Trophoblast cell (in vitro differentiated cells and primary cell): ENCODE data around the gene CACNA1D.

Experiments
- DNase-seq, 2 donors: peaks; one replicate each; pipeline ENCODE4 v3.0.0-alpha.2; 2016
- H2AFZ ChIP-seq: 2 replicates; pipeline ENCODE4 v1.6.1; 2013; ENCODE audit warnings: low read length, moderate library complexity, mild to moderate bottlenecking; ENCODE audit not compliant: insufficient read depth, poor library complexity
- H2AK5ac ChIP-seq: 2 replicates; pipeline ENCODE4 v1.6.1; 2013; ENCODE audit warnings: mild to moderate bottlenecking, low read length
- H2BK120ac ChIP-seq: 2 replicates; pipeline ENCODE4 v1.6.1; 2013; ENCODE audit warnings: low read length, mild to moderate bottlenecking, moderate library complexity; ENCODE audit not compliant: insufficient read depth, poor library complexity
- H2BK12ac ChIP-seq: 2 replicates; pipeline ENCODE4 v1.6.1; 2013; ENCODE audit warnings: mild to moderate bottlenecking, low read length, moderate library complexity
- H2BK5ac ChIP-seq: 2 replicates; pipeline ENCODE4 v1.6.1; 2013; ENCODE audit warnings: low read length, low read depth, moderate library complexity, mild to moderate bottlenecking; ENCODE audit not compliant: poor library complexity
- H3K14ac ChIP-seq: 2 replicates; pipeline ENCODE4 v1.6.1; 2013; ENCODE audit warnings: mild to moderate bottlenecking, low read length
- H3K18ac ChIP-seq: 2 replicates; pipeline ENCODE4 v1.6.1; 2013; ENCODE audit warnings: mild to moderate bottlenecking, low read length
- H3K23ac ChIP-seq: 2 replicates; pipeline ENCODE4 v1.6.1; 2013; ENCODE audit warnings: low read length
- H3K27ac ChIP-seq: 2 replicates; pipeline ENCODE4 v1.5.1; 2013; ENCODE audit warnings: low read depth, mild to moderate bottlenecking, inconsistent platforms, low read length, moderate library complexity
- H3K27me3 ChIP-seq: 2 replicates; pipeline ENCODE4 v1.6.1; 2013; ENCODE audit warnings: inconsistent platforms, mild to moderate bottlenecking, low read length, moderate library complexity; ENCODE audit not compliant: insufficient read depth
- H3K36me3 ChIP-seq, 2 experiments: 1 replicate in 1 of 2; 2 replicates in 1 of 2; pipeline ENCODE4 v1.6.1; 2013; ENCODE audit warnings: low read length in 2 of 2, mild to moderate bottlenecking in 2 of 2, moderate library complexity in 1 of 2; ENCODE audit not compliant: insufficient read depth in 2 of 2, control insufficient read depth in 1 of 2
- H3K4ac ChIP-seq: 2 replicates; pipeline ENCODE4 v1.6.1; 2013; ENCODE audit warnings: low read depth, mild to moderate bottlenecking, low read length, moderate library complexity
- H3K4me1 ChIP-seq, 2 experiments: 1 replicate in 1 of 2; 2 replicates in 1 of 2; pipeline ENCODE4 v1.6.1; 2013; ENCODE audit warnings: low read length in 2 of 2, mild to moderate bottlenecking in 2 of 2, moderate library complexity in 1 of 2; ENCODE audit not compliant: insufficient read depth in 2 of 2, control insufficient read depth in 1 of 2
- H3K4me2 ChIP-seq: 2 replicates; pipeline ENCODE4 v1.6.1; 2013; ENCODE audit warnings: inconsistent platforms, mild to moderate bottlenecking, low read length, moderate library complexity
- H3K4me3 ChIP-seq: 2 replicates; pipeline ENCODE4 v1.5.1; 2013; ENCODE audit warnings: mild to moderate bottlenecking, low read depth, low read length, inconsistent platforms
- H3K79me1 ChIP-seq: one replicate; pipeline ENCODE4 v1.6.1; 2013; ENCODE audit warnings: low read length
- H3K79me2 ChIP-seq: 2 replicates; pipeline ENCODE4 v1.6.1; 2013; ENCODE audit warnings: low read length, mild to moderate bottlenecking; ENCODE audit not compliant: control insufficient read depth, insufficient read depth, poor library complexity
- H3K9ac ChIP-seq: 2 replicates; pipeline ENCODE4 v1.6.1; 2013; ENCODE audit warnings: mild to moderate bottlenecking, low read length
- H3K9me3 ChIP-seq: 2 replicates; pipeline ENCODE4 v1.6.1; 2013; ENCODE audit warnings: low read depth, mild to moderate bottlenecking, control low read depth, inconsistent platforms, low read length; ENCODE audit not compliant: insufficient read depth
- H4K12ac ChIP-seq: 2 replicates; pipeline ENCODE4 v1.6.1; 2013; ENCODE audit warnings: low read depth, mild to moderate bottlenecking, low read length, moderate library complexity
- H4K8ac ChIP-seq: 2 replicates; pipeline ENCODE4 v1.6.1; 2013; ENCODE audit warnings: low read depth, mild to moderate bottlenecking, low read length, moderate library complexity
- H4K91ac ChIP-seq: one replicate; pipeline ENCODE4 v1.6.1; 2013; ENCODE audit warnings: low read depth, mild to moderate bottlenecking, low read length, moderate library complexity
- WGBS: extraction: QIAGEN DNeasy Blood & Tissue Kit; methylation state at CpG from one replicate; pipeline ENCODE4 v1.1.7; 2013; ENCODE audit warnings: missing lambda C conversion rate; ENCODE audit not compliant: insufficient read length, insufficient coverage; ENCODE audit errors: extremely low coverage; 5-methylcytosine and 5-hydroxymethylcytosine counted together

Gene CACNA1D

DNA sequence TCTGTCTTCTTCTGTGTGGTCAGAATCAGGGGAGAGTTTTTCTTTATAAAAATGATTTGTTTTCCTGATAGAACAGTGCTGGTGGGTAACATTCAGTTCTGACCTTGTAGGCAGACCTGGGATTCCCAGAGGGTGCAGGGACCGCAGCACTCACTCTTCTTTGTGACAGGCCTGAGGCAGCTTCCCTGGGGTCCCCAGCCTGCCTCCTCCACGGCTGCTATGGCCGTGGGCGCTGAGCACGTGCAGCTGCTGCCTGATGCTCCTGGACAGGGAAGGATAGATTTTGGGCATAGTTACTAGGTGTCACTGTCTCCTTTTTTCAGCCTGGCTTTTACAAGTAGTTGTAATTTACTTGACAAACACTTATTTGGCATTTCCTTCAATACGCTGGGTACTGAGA lies 39.1 kb downstream of the CACNA1D start:
- Histone ChIP-seq H4K91ac (no peak overlapping the region), H2AK5ac (no peak overlapping the region), H3K18ac (no peak overlapping the region), H3K79me2 (no peaks in the 10 kb centered on the region), H3K27me3 (no peaks in the 10 kb centered on the region), H3K9ac (no peak overlapping the region), H3K4me1 (peaks cover 6 to 8% of the 10 kb centered on the region in 2 experiments), H3K9me3 (no peaks in the 10 kb centered on the region), H3K27ac (no peak overlapping the region), H2AFZ (no peak overlapping the region), H3K4me3 (no peak overlapping the region), H3K14ac (no peak overlapping the region), H3K4me2 (no peak overlapping the region), H2BK5ac (no peak overlapping the region), H2BK12ac (no peak overlapping the region), H3K23ac (no peak overlapping the region), H2BK120ac (no peak overlapping the region), H3K4ac (no peak overlapping the region), H4K8ac (no peak overlapping the region), H3K79me1 (peaks cover 3% of the 10 kb centered on the region), H3K36me3 (no peaks in the 10 kb centered on the region), H4K12ac (no peak overlapping the region)
- no peak for DNase-seq
- WGBS = no CpG with 5 or more reads among the region's 6 CpGs

GRCh38 chr3:53534216-53534615 lies 39.8 kb downstream of the CACNA1D start:
- H3K79me1 ChIP-seq = peaks cover 3% of the 10 kb centered on the region
- no peak overlapping the region for H4K12ac ChIP-seq
- H2BK5ac ChIP-seq = no peak overlapping the region
- H3K14ac ChIP-seq = peak overlapping the region; percentile 35
- H3K4ac ChIP-seq = no peak overlapping the region
- H3K9ac ChIP-seq = no peak overlapping the region
- H3K18ac ChIP-seq = no peak overlapping the region
- no peak overlapping the region for H3K27ac ChIP-seq
- H3K4me2 ChIP-seq = no peak overlapping the region
- H3K27me3 ChIP-seq = no peaks in the 10 kb centered on the region
- H3K23ac ChIP-seq = no peak overlapping the region
- H2AFZ ChIP-seq = no peak overlapping the region
- no peaks in the 10 kb centered on the region for H3K79me2 ChIP-seq
- peaks cover 6 to 8% of the 10 kb centered on the region in 2 experiments for H3K4me1 ChIP-seq
- H2BK12ac ChIP-seq = no peak overlapping the region
- no peak overlapping the region for H2AK5ac ChIP-seq
- H4K91ac ChIP-seq = peak overlapping the region; percentile 48
- no peak for DNase-seq
- no CpG with 5 or more reads among the region's 9 CpGs for WGBS
- no peak overlapping the region for H2BK120ac ChIP-seq
- H3K36me3 ChIP-seq = no peaks in the 10 kb centered on the region
- H4K8ac ChIP-seq = peak overlapping the region; percentile 22
- H3K9me3 ChIP-seq = no peaks in the 10 kb centered on the region
- H3K4me3 ChIP-seq = no peak overlapping the region

- no peak overlapping the region for H4K91ac ChIP-seq
- no peaks in the 10 kb centered on the region for H3K36me3 ChIP-seq
- peaks cover 6 to 8% of the 10 kb centered on the region in 2 experiments for H3K4me1 ChIP-seq
- H3K14ac ChIP-seq = no peak overlapping the region
- H3K4ac ChIP-seq = no peak overlapping the region
- no peaks in the 10 kb centered on the region for H3K79me2 ChIP-seq
- H3K27me3 ChIP-seq = no peaks in the 10 kb centered on the region
- peak overlapping the region; percentile 6 for H3K4me2 ChIP-seq
- no CpG with 5 or more reads among the region's 13 CpGs for WGBS
- H2BK120ac ChIP-seq = no peak overlapping the region
- H4K8ac ChIP-seq = no peak overlapping the region
- peak overlapping the region; percentile 9 for H3K27ac ChIP-seq
- no peak overlapping the region for H2BK12ac ChIP-seq
- H3K79me1 ChIP-seq = peaks cover 3% of the 10 kb centered on the region
- H3K9me3 ChIP-seq = no peaks in the 10 kb centered on the region
- no peak overlapping the region for H2AFZ ChIP-seq
- H2AK5ac ChIP-seq = no peak overlapping the region
- no peak overlapping the region for H3K23ac ChIP-seq
- no peak overlapping the region for H2BK5ac ChIP-seq
- no peak overlapping the region for H3K18ac ChIP-seq
- no peak overlapping the region for H3K9ac ChIP-seq
- H4K12ac ChIP-seq = no peak overlapping the region
- H3K4me3 ChIP-seq = no peak overlapping the region
- DNase-seq = no peak
Measured at GRCh38 chr3:53534676-53535400, 40.4 kb downstream of the CACNA1D start.

DNA sequence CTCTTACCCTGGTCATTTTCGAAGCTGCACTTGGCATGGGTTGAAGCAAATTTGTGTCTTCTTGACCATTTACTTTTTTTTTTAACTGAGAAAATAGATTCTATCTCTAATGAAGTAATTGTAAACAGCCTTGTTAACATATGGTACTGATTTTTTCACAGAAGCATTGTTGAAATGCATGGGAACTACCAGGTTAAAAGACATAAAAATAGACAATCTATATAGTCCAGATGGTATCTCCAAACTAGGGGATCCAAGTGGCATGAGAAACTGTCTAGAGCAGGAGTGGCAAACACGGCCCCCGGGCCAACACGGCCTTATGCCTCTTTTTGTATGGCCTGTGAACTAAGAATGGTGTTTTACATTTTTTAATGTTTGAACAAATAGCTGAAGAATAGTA lies 41.9 kb downstream of the CACNA1D start:
- Histone ChIP-seq H3K9ac (no peak overlapping the region), H4K12ac (no peak overlapping the region), H2BK5ac (no peak overlapping the region), H3K79me2 (no peaks in the 10 kb centered on the region), H3K4ac (no peak overlapping the region), H2BK12ac (no peak overlapping the region), H3K27me3 (no peaks in the 10 kb centered on the region), H3K4me2 (no peak overlapping the region), H3K36me3 (no peaks in the 10 kb centered on the region), H2BK120ac (no peak overlapping the region), H3K14ac (no peak overlapping the region), H3K4me3 (no peak overlapping the region), H3K18ac (no peak overlapping the region), H2AFZ (no peak overlapping the region), H3K9me3 (no peaks in the 10 kb centered on the region), H4K91ac (no peak overlapping the region), H3K23ac (no peak overlapping the region), H2AK5ac (no peak overlapping the region), H3K4me1 (peaks cover 6 to 8% of the 10 kb centered on the region in 2 experiments), H3K27ac (no peak overlapping the region), H4K8ac (no peak overlapping the region), H3K79me1 (peaks cover 3% of the 10 kb centered on the region)
- no peak for DNase-seq
- WGBS = no CpG with 5 or more reads among the region's 4 CpGs
